ENCODE results near the gene PTMS.

- TF ChIP-seq POLR2A (IDR thresholded peaks at IDR 0.05) = no peak
- TF ChIP-seq CTCF (IDR thresholded peaks at IDR 0.05) = no peak
Observed at GRCh38 chr12:6772726-6773589, 6.8 kb downstream of the PTMS start.
